Stimulated activated CD4-positive, alpha-beta T cell treated with anti-CD3 and anti-CD28 coated beads, Interleukin-12 subunit alpha, Interleukin-12 subunit beta, amount 100 ng/mL, for 24 hours (primary cell): ENCODE results near the gene ZBTB16.

ENCODE experiments used
- DNase-seq, 2 experiments: peaks; one replicate each; pipeline ENCODE4 v3.0.0-alpha.2; 2020; ENCODE audit warnings: low read depth in 2 of 2

Gene ZBTB16

GRCh38 chr11:114183044-114183511 lies 123.6 kb downstream of the ZBTB16 start:
- DNase-seq: peak in 1 of 2 experiments; percentile 29

- no peak for DNase-seq
These were observed 125.9 kb downstream of the ZBTB16 start for GRCh38 chr11:114185436-114185835.

- no peak for DNase-seq
These were observed 127.7 kb downstream of the ZBTB16 start for GRCh38 chr11:114187173-114187572.

- no peak for DNase-seq
These were observed 129.5 kb downstream of the ZBTB16 start for GRCh38 chr11:114188851-114189570.

- DNase-seq: no peak
These were observed 131.1 kb downstream of the ZBTB16 start for GRCh38 chr11:114190630-114191029.

GRCh38 chr11:114191893-114192292 lies 132.4 kb downstream of the ZBTB16 start:
- DNase-seq: no peak

GRCh38 chr11:114192841-114193389 lies 133.4 kb downstream of the ZBTB16 start:
- no peak for DNase-seq

GRCh38 chr11:114193730-114194679 lies 134.5 kb downstream of the ZBTB16 start:
- no peak for DNase-seq

DNA sequence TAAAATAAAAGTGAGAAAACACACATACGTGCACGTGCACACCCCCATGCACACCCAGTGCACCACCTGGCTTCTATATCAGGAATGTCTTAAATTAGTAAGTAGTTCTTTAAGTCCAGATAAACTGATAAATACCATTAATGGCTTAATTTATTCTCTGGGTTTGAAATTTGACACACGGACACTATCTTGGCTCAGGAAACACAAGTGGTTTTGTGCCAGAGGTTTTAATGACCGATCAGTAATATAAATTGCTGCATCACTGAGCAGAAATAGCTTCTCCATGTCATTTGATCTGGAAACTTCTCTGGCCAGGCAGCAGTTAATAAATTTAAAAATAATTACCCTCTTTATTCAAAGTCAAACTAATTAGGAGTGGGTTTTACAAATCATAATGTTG lies 135.2 kb downstream of the ZBTB16 start:
- no peak for DNase-seq

DNA sequence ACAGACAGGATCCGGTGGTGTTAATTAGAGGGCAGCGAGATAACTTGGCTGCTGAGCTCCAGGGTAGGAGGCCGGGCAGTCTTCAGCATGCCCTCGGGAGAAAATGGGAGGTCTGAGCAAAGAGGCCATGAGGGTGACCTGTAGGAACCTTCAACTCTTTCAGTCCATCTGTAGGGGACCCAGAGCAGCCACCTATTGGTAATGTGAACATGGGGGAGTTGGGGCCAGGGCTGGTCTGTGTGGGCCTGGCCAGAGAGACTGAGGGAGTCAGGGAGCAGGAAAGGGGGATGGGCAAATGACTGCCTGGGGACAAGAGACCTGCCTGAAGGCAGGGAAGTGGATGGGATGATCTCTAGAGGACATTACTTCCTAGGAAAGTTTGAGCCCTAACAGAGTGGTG lies 135.6 kb downstream of the ZBTB16 start:
- DNase-seq: no peak

GRCh38 chr11:114195981-114196731 lies 136.6 kb downstream of the ZBTB16 start:
- no peak for DNase-seq

DNA sequence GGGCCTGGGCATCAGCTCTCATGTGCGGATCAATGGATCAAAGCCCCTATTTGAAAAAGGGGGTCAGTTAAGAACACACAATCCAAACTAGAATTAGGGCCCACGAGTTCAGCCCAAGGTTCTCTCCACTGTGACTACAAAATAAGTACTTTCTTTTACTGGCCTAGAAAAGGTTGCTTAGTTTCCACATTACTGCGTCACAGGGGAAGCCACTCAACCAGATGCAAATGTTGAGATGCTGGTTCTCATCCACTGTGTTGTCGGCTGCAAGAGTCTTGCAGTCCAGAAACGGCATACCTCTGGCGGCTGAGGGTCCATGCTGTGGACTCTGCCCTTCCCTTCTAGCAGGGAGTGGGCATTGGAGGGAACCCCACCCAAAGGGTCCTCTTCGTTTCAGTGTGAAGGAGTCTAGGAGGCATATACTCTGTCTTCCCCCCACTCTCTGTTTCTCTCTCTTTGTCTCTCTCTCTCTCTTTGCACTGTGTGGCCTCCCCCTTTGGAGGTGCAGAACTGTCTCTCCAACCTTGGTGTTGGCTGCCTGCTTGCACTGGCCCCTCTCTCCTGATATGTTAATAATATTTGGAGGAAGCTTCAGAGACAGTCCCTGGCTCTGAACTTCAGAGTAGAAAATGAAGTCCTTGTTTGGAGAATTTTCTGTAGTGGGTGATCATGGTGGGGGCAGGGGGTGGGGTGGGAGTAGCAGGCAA lies 137.6 kb downstream of the ZBTB16 start:
- no peak for DNase-seq

GRCh38 chr11:114197799-114198500 lies 138.4 kb downstream of the ZBTB16 start:
- no peak for DNase-seq

- no peak for DNase-seq
These were observed 139.5 kb downstream of the ZBTB16 start for GRCh38 chr11:114199051-114199450.

DNA sequence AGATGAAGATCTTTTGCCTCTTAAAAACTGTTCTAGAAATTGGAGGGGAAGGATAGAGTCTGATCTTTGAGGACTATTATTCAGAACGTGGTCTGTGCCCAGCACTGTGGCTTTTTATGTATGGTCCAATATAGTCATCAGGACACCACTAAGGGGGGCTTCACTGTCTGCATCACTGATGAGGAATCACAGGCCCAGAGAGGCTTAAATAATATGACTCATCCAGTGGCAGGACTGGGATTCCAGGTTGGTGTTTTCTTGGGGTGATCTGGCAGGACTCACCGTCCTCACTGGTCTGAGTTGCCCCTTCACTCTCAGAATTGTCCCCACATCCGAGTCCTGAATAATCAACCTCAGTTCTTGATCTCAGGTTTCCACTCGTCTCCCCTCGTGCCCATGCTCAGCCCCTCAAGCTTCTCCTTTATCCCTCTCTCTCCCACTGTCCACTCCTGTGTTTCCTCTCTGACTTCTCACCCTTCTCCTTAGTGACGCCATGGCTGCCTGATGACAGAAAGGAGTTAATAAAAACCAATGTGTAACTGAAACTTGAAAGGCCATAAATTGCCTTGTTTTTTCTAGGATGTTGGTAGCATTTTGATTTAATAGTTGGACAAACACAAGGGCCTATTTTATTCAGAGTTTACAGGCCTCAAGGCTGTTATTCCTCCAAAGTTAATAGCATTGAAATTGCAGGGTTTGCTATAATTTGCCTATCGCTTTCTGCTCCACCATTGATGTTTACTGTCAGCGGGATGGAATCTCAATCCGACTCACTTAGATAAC lies 141.0 kb downstream of the ZBTB16 start:
- no peak for DNase-seq

GRCh38 chr11:114201219-114201618 lies 141.7 kb downstream of the ZBTB16 start:
- no peak for DNase-seq

- no peak for DNase-seq
These were observed 142.6 kb downstream of the ZBTB16 start for GRCh38 chr11:114202011-114202609.

GRCh38 chr11:114207096-114207495 lies 147.6 kb downstream of the ZBTB16 start:
- DNase-seq: no peak

DNA sequence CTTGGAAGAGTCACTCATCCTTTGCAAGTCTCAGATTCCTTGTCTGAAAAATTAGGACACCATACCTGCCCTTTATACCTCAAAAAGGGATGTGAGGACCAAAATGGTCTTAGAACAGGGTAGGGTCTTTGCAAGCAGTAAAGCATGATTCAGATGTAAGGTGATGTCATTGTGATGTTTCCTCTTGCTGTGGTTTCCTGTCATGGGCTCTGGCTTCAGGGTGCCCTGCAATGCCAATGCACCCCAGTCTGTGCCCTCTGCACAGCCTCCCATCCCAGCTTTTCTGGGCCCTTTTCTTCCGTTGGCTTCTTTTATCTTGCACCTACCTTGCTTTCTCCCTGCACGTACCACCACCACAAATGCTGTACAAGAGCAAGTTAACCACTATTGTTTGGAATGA lies 148.9 kb downstream of the ZBTB16 start:
- DNase-seq: no peak
